Neuronal stem cell (in vitro differentiated cells): ENCODE data around the gene STAT1.

Source experiments
- DNase-seq: peaks from one replicate; pipeline ENCODE4 v3.0.0-alpha.2; 2013; ENCODE audit warnings: low spot score
- H2AFZ ChIP-seq: one replicate; pipeline ENCODE4 v1.6.1; 2013; ENCODE audit warnings: mild to moderate bottlenecking, low read length, inconsistent platforms
- H2AK5ac ChIP-seq: 2 replicates; pipeline ENCODE4 v1.6.1; 2013; ENCODE audit warnings: low read depth, mild to moderate bottlenecking, inconsistent platforms, low read length, moderate library complexity, mixed read lengths
- H2BK120ac ChIP-seq: 2 replicates; pipeline ENCODE4 v1.6.1; 2013; ENCODE audit warnings: low read depth, mild to moderate bottlenecking, inconsistent platforms, low read length, moderate library complexity, mixed read lengths
- H2BK12ac ChIP-seq: one replicate; pipeline ENCODE4 v1.6.1; 2013; ENCODE audit warnings: low read length, inconsistent platforms
- H2BK15ac ChIP-seq: 2 replicates; pipeline ENCODE4 v1.6.1; 2013; ENCODE audit warnings: mild to moderate bottlenecking, low read length, inconsistent platforms, mixed read lengths
- H2BK5ac ChIP-seq: one replicate; pipeline ENCODE4 v1.6.1; 2013; ENCODE audit warnings: inconsistent platforms, mild to moderate bottlenecking, low read length, moderate library complexity
- H3K14ac ChIP-seq: one replicate; pipeline ENCODE4 v1.6.1; 2013; ENCODE audit warnings: low read length, inconsistent platforms
- H3K18ac ChIP-seq: 2 replicates; pipeline ENCODE4 v1.6.1; 2013; ENCODE audit warnings: low read length, inconsistent platforms
- H3K23ac ChIP-seq: 2 replicates; pipeline ENCODE4 v1.6.1; 2013; ENCODE audit warnings: low read depth, mild to moderate bottlenecking, mixed read lengths, low read length, inconsistent platforms; ENCODE audit not compliant: poor library complexity
- H3K27ac ChIP-seq: replicated peaks from 3 replicates; pipeline ENCODE4 v1.5.1; 2013; ENCODE audit warnings: low read length, inconsistent platforms
- H3K27me3 ChIP-seq, 3 experiments: 2 replicates each; pipeline ENCODE4 v1.6.1; 2013; ENCODE audit warnings: low read length in 3 of 3, mild to moderate bottlenecking in 2 of 3, inconsistent platforms in 1 of 3, low read depth in 1 of 3, mixed read lengths in 1 of 3, moderate library complexity in 1 of 3; ENCODE audit not compliant: control insufficient read depth in 3 of 3, insufficient read depth in 3 of 3
- H3K36me3 ChIP-seq, 2 donors: replicated peaks in 1 of 2; 2 replicates each; pipeline ENCODE4 v1.6.1; 2013; ENCODE audit warnings: low read length in 2 of 2; ENCODE audit not compliant: control insufficient read depth in 2 of 2, insufficient read depth in 2 of 2
- H3K4ac ChIP-seq: 2 replicates; pipeline ENCODE4 v1.6.1; 2013; ENCODE audit warnings: inconsistent platforms, mild to moderate bottlenecking, low read length, moderate library complexity
- H3K4me1 ChIP-seq, 2 donors: 1 replicate in 1 of 2; 2 replicates in 1 of 2; pipeline ENCODE4 v1.6.1; 2013; ENCODE audit warnings: low read length in 2 of 2, low read depth in 1 of 2; ENCODE audit not compliant: control insufficient read depth in 2 of 2, insufficient read depth in 1 of 2
- H3K4me2 ChIP-seq: one replicate; pipeline ENCODE4 v1.6.1; 2013; ENCODE audit warnings: mild to moderate bottlenecking, low read length, inconsistent platforms; ENCODE audit not compliant: insufficient read depth, poor library complexity, severe bottlenecking
- H3K4me3 ChIP-seq, 2 donors: 2 replicates each; pipeline ENCODE4 v1.5.1; 2013; ENCODE audit warnings: low read length in 2 of 2, mild to moderate bottlenecking in 2 of 2, inconsistent platforms in 1 of 2, moderate library complexity in 1 of 2
- H3K79me1 ChIP-seq: one replicate; pipeline ENCODE4 v1.6.1; 2013; ENCODE audit warnings: low read depth, mild to moderate bottlenecking, inconsistent platforms, low read length, moderate library complexity
- H3K9ac ChIP-seq: one replicate; pipeline ENCODE4 v1.6.1; 2013; ENCODE audit warnings: mild to moderate bottlenecking, low read depth, low read length, inconsistent platforms; ENCODE audit not compliant: poor library complexity
- H3K9me3 ChIP-seq, 2 donors: replicated peaks in 1 of 2; 2 replicates each; pipeline versions ENCODE3 to v1.6.1; 2013; ENCODE audit warnings: low read length in 2 of 2, mild to moderate bottlenecking in 2 of 2, inconsistent platforms in 1 of 2, low read depth in 1 of 2, mixed read lengths in 1 of 2, moderate library complexity in 1 of 2; ENCODE audit not compliant: control insufficient read depth in 2 of 2, insufficient read depth in 1 of 2
- H4K8ac ChIP-seq: one replicate; pipeline ENCODE4 v1.6.1; 2013; ENCODE audit warnings: low read depth, mild to moderate bottlenecking, inconsistent platforms, low read length, moderate library complexity
- H4K91ac ChIP-seq: one replicate; pipeline ENCODE4 v1.6.1; 2013; ENCODE audit warnings: low read length, low read depth, mild to moderate bottlenecking, inconsistent platforms; ENCODE audit not compliant: poor library complexity
- WGBS, 2 donors: extraction: QIAGEN DNeasy Blood & Tissue Kit; methylation state at CpG; one replicate each; pipeline ENCODE4 v1.1.7; 2013; ENCODE audit warnings: missing lambda C conversion rate in 2 of 2, mixed read lengths in 1 of 2; ENCODE audit not compliant: insufficient read length in 2 of 2, insufficient replicate concordance in 1 of 2; ENCODE audit errors: extremely low coverage in 2 of 2; 5-methylcytosine and 5-hydroxymethylcytosine counted together

Gene STAT1

GRCh38 chr2:191006997-191007783 lies 6.8 kb downstream of the STAT1 start:
- Histone ChIP-seq H3K79me1 (no peaks in the 10 kb centered on the region), H3K27ac (no peak overlapping the region), H3K9ac (no peak overlapping the region), H2BK15ac (no peak overlapping the region), H3K36me3 (peaks cover 18 to 93% of the 10 kb centered on the region in 2 donors), H3K27me3 (no peaks in the 10 kb centered on the region), H3K18ac (no peak overlapping the region), H3K23ac (no peak overlapping the region), H3K4me3 (no peak overlapping the region), H2AK5ac (no peak overlapping the region), H3K4ac (no peak overlapping the region), H3K4me2 (no peak overlapping the region), H2BK120ac (no peak overlapping the region), H2BK12ac (no peak overlapping the region), H4K91ac (no peak overlapping the region), H3K4me1 (no peaks in the 10 kb centered on the region), H4K8ac (no peak overlapping the region), H2BK5ac (no peak overlapping the region), H2AFZ (no peak overlapping the region), H3K9me3 (peaks cover 1 to 5% of the 10 kb centered on the region in 2 donors), H3K14ac (no peak overlapping the region)
- WGBS, 2 donors: no CpG with 5 or more reads among the region's 4 CpGs
- DNase-seq: no peak

- Histone ChIP-seq H3K9ac (no peak overlapping the region), H3K18ac (no peak overlapping the region), H3K9me3 (peaks cover 1 to 5% of the 10 kb centered on the region in 2 donors), H3K4ac (no peak overlapping the region), H3K23ac (no peak overlapping the region), H2AK5ac (no peak overlapping the region), H2BK120ac (no peak overlapping the region), H3K36me3 (peaks cover 18 to 98% of the 10 kb centered on the region in 2 donors), H3K4me1 (no peaks in the 10 kb centered on the region), H2BK12ac (no peak overlapping the region), H4K91ac (no peak overlapping the region), H3K79me1 (no peaks in the 10 kb centered on the region), H2AFZ (no peak overlapping the region), H3K4me3 (no peak overlapping the region), H3K27ac (no peak overlapping the region), H3K4me2 (no peak overlapping the region), H3K27me3 (no peaks in the 10 kb centered on the region), H2BK5ac (no peak overlapping the region), H4K8ac (no peak overlapping the region), H2BK15ac (no peak overlapping the region), H3K14ac (no peak overlapping the region)
- DNase-seq: no peak
- WGBS, 2 donors: no CpG with 5 or more reads among the region's 3 CpGs
Measured at GRCh38 chr2:191006297-191006696, 7.7 kb downstream of the STAT1 start.

DNA sequence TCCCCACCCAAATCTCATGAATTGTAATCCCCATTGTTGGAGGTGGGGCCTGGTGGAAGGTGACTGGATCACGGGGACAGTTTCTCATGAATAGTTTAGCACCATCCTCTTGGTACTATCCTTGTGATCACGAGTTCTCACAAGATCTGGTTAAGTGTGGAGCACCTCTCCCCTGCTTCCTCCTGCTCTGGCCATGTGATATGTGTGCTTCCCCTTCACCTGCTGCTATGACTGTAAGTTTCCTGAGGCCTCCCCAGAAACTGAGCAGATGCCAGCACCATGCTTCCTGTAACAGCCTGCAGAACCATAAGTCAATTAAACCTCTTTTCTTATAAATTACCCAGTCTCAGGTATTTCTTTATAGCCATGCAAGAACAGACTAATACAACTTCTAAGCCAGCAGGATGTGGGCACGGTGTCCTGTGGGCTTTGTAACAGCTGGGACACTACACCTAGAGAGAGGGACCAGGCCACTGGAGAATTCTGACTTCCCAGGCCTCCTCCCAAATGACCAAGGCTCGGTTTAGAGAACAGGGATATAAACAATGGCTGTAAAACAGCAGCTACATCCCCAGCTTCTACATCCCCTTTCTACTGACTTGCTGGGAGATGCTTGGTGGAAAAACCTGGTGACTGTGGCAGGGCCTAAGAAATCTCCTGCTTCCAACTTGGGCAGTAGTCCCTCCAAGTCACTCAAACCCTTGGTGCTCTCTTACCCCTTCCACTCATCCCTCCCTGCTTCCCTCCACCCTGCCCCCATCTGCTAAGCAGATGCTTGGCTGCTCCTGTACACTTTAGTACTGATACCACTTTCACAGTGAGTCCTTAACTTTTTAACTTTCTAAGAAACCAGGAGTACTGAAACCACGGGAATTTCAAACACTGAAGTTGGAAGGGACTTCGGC lies 10.3 kb downstream of the STAT1 start:
- Histone ChIP-seq H3K27me3 (no peaks in the 10 kb centered on the region), H2BK120ac (no peak overlapping the region), H2AFZ (no peak overlapping the region), H3K4me3 (no peak overlapping the region), H2BK15ac (no peak overlapping the region), H3K4ac (no peak overlapping the region), H2BK5ac (no peak overlapping the region), H3K18ac (no peak overlapping the region), H3K9me3 (peaks cover 1 to 5% of the 10 kb centered on the region in 2 donors), H3K9ac (no peak overlapping the region), H4K8ac (no peak overlapping the region), H3K4me2 (no peak overlapping the region), H3K79me1 (no peaks in the 10 kb centered on the region), H3K14ac (no peak overlapping the region), H3K23ac (no peak overlapping the region), H3K36me3 (peaks cover 22 to 100% of the 10 kb centered on the region in 2 donors), H2AK5ac (no peak overlapping the region), H2BK12ac (no peak overlapping the region), H3K27ac (no peak overlapping the region), H3K4me1 (no peaks in the 10 kb centered on the region), H4K91ac (no peak overlapping the region)
- WGBS, 2 donors: no CpG with 5 or more reads among the region's 6 CpGs
- DNase-seq: no peak

DNA sequence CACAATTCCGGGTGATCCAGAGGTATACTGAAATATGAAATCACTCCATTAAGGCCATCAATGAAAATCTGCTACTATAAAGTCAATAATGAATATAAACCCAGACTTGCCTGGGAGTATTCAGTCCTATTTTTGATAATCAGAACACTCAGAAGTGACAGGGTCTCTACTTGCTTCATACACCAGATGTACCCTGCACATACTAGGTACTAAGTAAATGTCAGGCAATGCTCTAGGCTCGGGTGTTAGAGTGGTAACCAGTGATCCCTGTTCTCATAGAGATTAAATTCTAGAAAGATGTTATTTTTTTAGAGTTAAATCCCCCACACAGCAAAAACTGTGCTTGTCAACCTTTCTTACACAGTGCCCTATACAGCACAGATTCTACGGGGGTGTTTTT lies 12.3 kb downstream of the STAT1 start:
- no peak for DNase-seq
- H2BK5ac ChIP-seq: no peak overlapping the region
- no peak overlapping the region for H3K23ac ChIP-seq
- WGBS, 2 donors: no CpG with 5 or more reads among the region's 3 CpGs
- H2AK5ac ChIP-seq: no peak overlapping the region
- no peak overlapping the region for H3K18ac ChIP-seq
- no peak overlapping the region for H2BK120ac ChIP-seq
- H3K14ac ChIP-seq: no peak overlapping the region
- H3K4me3 ChIP-seq: no peak overlapping the region
- H2BK15ac ChIP-seq: no peak overlapping the region
- H3K27ac ChIP-seq: no peak overlapping the region
- H3K9ac ChIP-seq: no peak overlapping the region
- H3K4me1 ChIP-seq: no peaks in the 10 kb centered on the region
- no peak overlapping the region for H3K4me2 ChIP-seq
- peaks cover 1 to 5% of the 10 kb centered on the region in 2 donors for H3K9me3 ChIP-seq
- H4K91ac ChIP-seq: no peak overlapping the region
- H4K8ac ChIP-seq: no peak overlapping the region
- H3K4ac ChIP-seq: no peak overlapping the region
- peaks cover 31 to 99% of the 10 kb centered on the region in 2 donors for H3K36me3 ChIP-seq
- H3K27me3 ChIP-seq: no peaks in the 10 kb centered on the region
- no peak overlapping the region for H2AFZ ChIP-seq
- no peak overlapping the region for H2BK12ac ChIP-seq
- no peaks in the 10 kb centered on the region for H3K79me1 ChIP-seq
